Measurements from ENCODE around the gene ANKRD65. TPM values are rescaled to one million over a fixed set of nuclear protein-coding genes. Genes with fewer than 3 reads are reported as not detected.
"Not testable (repeated sequence)": the region's sequence is repeated elsewhere in the genome, so short reads cannot be mapped to it uniquely, and the experiment has no call there.

The ANKRD65 gene
- total RNA-seq (ENCODE audit: low replicate concordance), result 0.15 and 1.7 TPM in 2 replicates

GRCh38 chr1:1421147-1421906, at the start of gene ANKRD65:
Gene ANKRD65 (minus strand): TSS chr1:1421276. CDS start chr1:1421005, 271 bp downstream.
- DNase-seq (ENCODE audit: low spot score), result peak; percentile 42
- H3K4me1 Mint-ChIP-seq, result peaks cover 46% of the 10 kb centered on the region
- peak within 1 kb of the TSS; percentile 81 for H3K27ac Mint-ChIP-seq
- Histone ChIP-seq H3K79me2 (ENCODE audit: low read depth) (no peaks in the 10 kb centered on the region), H3K4me3 (no peak within 1 kb of the TSS), H3K27me3 (no peaks in the 10 kb centered on the region), H3F3A (ENCODE audit: low read depth) (peaks cover 35% of the 10 kb centered on the region), H3K9ac (no peak within 1 kb of the TSS), H3K4me2 (peak within 1 kb of the TSS; percentile 41), H3K27ac (peak within 1 kb of the TSS; percentile 48), H3K36me3 (no peaks in the 10 kb centered on the region), H2AFZ (replicated peaks) (peak within 1 kb of the TSS; percentile 14), H4K20me1 (ENCODE audit: low read depth) (no peaks in the 10 kb centered on the region), H3K9me3 (ENCODE audit: low read depth) (no peaks in the 10 kb centered on the region), H3K4me1 (peaks cover 27% of the 10 kb centered on the region)
- no peaks in the 10 kb centered on the region for H3K36me3 Mint-ChIP-seq
- TF ChIP-seq EZH2 (IDR thresholded peaks at IDR 0.05), result no peak
- TF ChIP-seq CTCF (IDR thresholded peaks at IDR 0.05), result no peak
- no peak for TF ChIP-seq EZH2phosphoT487 (IDR thresholded peaks at IDR 0.05)
- no peaks in the 10 kb centered on the region for H3K9me3 Mint-ChIP-seq
- H3K4me3 Mint-ChIP-seq, result no peak within 1 kb of the TSS
- peaks cover 7% of the 10 kb centered on the region for H3K27me3 Mint-ChIP-seq (ENCODE audit: insufficient read depth, low read depth)

GRCh38 chr1:1468196-1468985, 47.3 kb upstream of the ANKRD65 start:
- H3K27me3 ChIP-seq; H3K9me3 ChIP-seq (ENCODE audit: low read depth); H2AFZ ChIP-seq (replicated peaks); H3K27ac Mint-ChIP-seq; H3K4me3 ChIP-seq; H3K4me3 Mint-ChIP-seq; H3K9ac ChIP-seq; H3K9me3 Mint-ChIP-seq; H4K20me1 ChIP-seq (ENCODE audit: low read depth); H3K27ac ChIP-seq; H3K4me1 ChIP-seq; H3K36me3 ChIP-seq; H3K36me3 Mint-ChIP-seq; DNase-seq (ENCODE audit: low spot score); H3K4me2 ChIP-seq: not testable (repeated sequence)
- H3K79me2 ChIP-seq (ENCODE audit: low read depth), result peaks cover 25% of the 10 kb centered on the region
- Mint-ChIP-seq H3K4me1 (peaks cover 18% of the 10 kb centered on the region), H3K27me3 (ENCODE audit: insufficient read depth, low read depth) (peaks cover 11% of the 10 kb centered on the region)
- H3F3A ChIP-seq (ENCODE audit: low read depth), result peaks cover 18% of the 10 kb centered on the region

GRCh38 chr1:1463312-1463711, 42.2 kb upstream of the ANKRD65 start:
- Histone ChIP-seq H3K79me2 (ENCODE audit: low read depth) (no peaks in the 10 kb centered on the region), H3K36me3 (no peaks in the 10 kb centered on the region), H3K4me3 (no peak overlapping the region), H3K4me2 (no peak overlapping the region), H3K9me3 (ENCODE audit: low read depth) (no peaks in the 10 kb centered on the region), H2AFZ (replicated peaks) (no peak overlapping the region), H3K27me3 (no peaks in the 10 kb centered on the region), H3K27ac (no peak overlapping the region), H3K4me1 (no peaks in the 10 kb centered on the region), H3F3A (ENCODE audit: low read depth) (no peaks in the 10 kb centered on the region), H4K20me1 (ENCODE audit: low read depth) (no peaks in the 10 kb centered on the region), H3K9ac (no peak overlapping the region)
- no peak for DNase-seq (ENCODE audit: low spot score)
- Mint-ChIP-seq H3K27ac (no peak overlapping the region), H3K36me3 (no peaks in the 10 kb centered on the region), H3K9me3 (no peaks in the 10 kb centered on the region), H3K27me3 (ENCODE audit: insufficient read depth, low read depth) (peaks cover 13% of the 10 kb centered on the region), H3K4me1 (no peaks in the 10 kb centered on the region), H3K4me3 (no peak overlapping the region)
- TF ChIP-seq EZH2 (IDR thresholded peaks at IDR 0.05), result no peak

GRCh38 chr1:1462318-1462966, 41.4 kb upstream of the ANKRD65 start:
- Histone ChIP-seq H2AFZ (replicated peaks) (no peak overlapping the region), H3K9ac (no peak overlapping the region), H3K79me2 (ENCODE audit: low read depth) (no peaks in the 10 kb centered on the region), H3K36me3 (no peaks in the 10 kb centered on the region), H3K9me3 (ENCODE audit: low read depth) (no peaks in the 10 kb centered on the region), H3K4me1 (no peaks in the 10 kb centered on the region), H3K4me2 (no peak overlapping the region), H4K20me1 (ENCODE audit: low read depth) (no peaks in the 10 kb centered on the region), H3K4me3 (no peak overlapping the region), H3F3A (ENCODE audit: low read depth) (no peaks in the 10 kb centered on the region), H3K27ac (no peak overlapping the region), H3K27me3 (no peaks in the 10 kb centered on the region)
- TF ChIP-seq EZH2 (IDR thresholded peaks at IDR 0.05) (no peak), CTCF (IDR thresholded peaks at IDR 0.05) (no peak), EZH2phosphoT487 (IDR thresholded peaks at IDR 0.05) (no peak)
- H3K27ac Mint-ChIP-seq, result no peak overlapping the region
- H3K4me3 Mint-ChIP-seq, result no peak overlapping the region
- no peak for DNase-seq (ENCODE audit: low spot score)
- peaks cover 13% of the 10 kb centered on the region for H3K27me3 Mint-ChIP-seq (ENCODE audit: insufficient read depth, low read depth)
- H3K4me1 Mint-ChIP-seq, result no peaks in the 10 kb centered on the region
- H3K9me3 Mint-ChIP-seq, result no peaks in the 10 kb centered on the region
- H3K36me3 Mint-ChIP-seq, result no peaks in the 10 kb centered on the region

Data from neural progenitor cell (in vitro differentiated cells).